ENCODE results near the gene PALS1.

The PALS1 gene

DNA sequence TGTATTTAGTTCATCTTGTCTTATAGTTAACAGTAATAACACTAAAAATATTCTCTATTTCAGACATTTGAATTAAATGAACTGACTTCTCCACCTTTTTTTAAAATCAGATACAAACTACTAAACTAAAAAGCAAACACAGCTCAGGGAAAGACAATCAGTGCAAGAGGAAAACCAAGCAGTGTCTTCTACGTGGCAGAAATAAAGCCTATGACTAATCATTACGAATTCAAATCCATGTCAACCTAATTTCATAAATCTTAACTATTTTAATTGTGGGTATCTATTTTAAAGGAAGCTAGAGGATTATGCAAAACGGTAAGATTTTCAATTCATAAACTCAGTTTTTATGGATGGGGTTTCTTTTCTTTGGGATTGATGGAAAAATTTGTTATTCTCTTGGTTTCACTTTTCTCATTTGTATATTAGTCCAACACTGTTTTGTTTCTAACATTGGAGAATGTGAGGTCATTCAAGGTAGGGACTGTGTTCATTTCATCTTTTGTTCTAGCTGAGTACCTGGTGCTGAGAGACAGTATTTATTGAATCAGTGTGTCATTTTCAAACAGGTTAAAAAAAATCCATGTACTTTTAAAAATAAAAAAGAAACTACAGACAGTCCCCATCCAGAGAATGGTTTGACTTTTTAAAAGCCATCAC is 12.8 kb upstream of the PALS1 start:
- H3K9ac ChIP-seq (ENCODE audit: low read length) = no peak overlapping the region
- no peak overlapping the region for H3K4ac ChIP-seq (ENCODE audit: low read depth, low read length)
- no peak overlapping the region for H3K4me2 ChIP-seq (ENCODE audit: low read length)
- H4K8ac ChIP-seq (ENCODE audit: low read depth, low read length) = no peak overlapping the region
- no peak overlapping the region for H2BK5ac ChIP-seq (ENCODE audit: low read length)
- H3K27ac ChIP-seq (ENCODE audit: low read depth, low read length) = no peak overlapping the region
- no peaks in the 10 kb centered on the region for H3K36me3 ChIP-seq (ENCODE audit: control insufficient read depth, insufficient read depth, low read length)
- no peak overlapping the region for H3K56ac ChIP-seq (ENCODE audit: low read length)
- H2BK120ac ChIP-seq (ENCODE audit: low read depth, low read length) = no peak overlapping the region
- no CpG with 5 or more reads among the region's 3 CpGs for WGBS (ENCODE audit: extremely low coverage, insufficient coverage, low lambda C conversion rate)
- H3K79me1 ChIP-seq (ENCODE audit: low read length) = no peaks in the 10 kb centered on the region
- H3K79me2 ChIP-seq (ENCODE audit: control insufficient read depth, insufficient read depth, low read length) = no peaks in the 10 kb centered on the region
- no peak overlapping the region for H2BK15ac ChIP-seq (replicated peaks; ENCODE audit: low read depth)
- H4K5ac ChIP-seq (ENCODE audit: low read length) = no peak overlapping the region
- no peak overlapping the region for H3K23ac ChIP-seq (ENCODE audit: low read length)
- H3K4me3 ChIP-seq (ENCODE audit: low read length) = no peak overlapping the region
- no peak for DNase-seq
- H3K27me3 ChIP-seq (ENCODE audit: insufficient read depth, low read length, poor library complexity) = no peaks in the 10 kb centered on the region
- H3K18ac ChIP-seq (ENCODE audit: low read length) = no peak overlapping the region
- no peaks in the 10 kb centered on the region for H3K4me1 ChIP-seq (ENCODE audit: control insufficient read depth, low read depth, low read length)
- no peak overlapping the region for H2AK5ac ChIP-seq (ENCODE audit: low read length)

- Histone ChIP-seq H4K5ac (ENCODE audit: low read length) (no peak overlapping the region), H3K18ac (ENCODE audit: low read length) (no peak overlapping the region), H3K79me1 (ENCODE audit: low read length) (no peaks in the 10 kb centered on the region), H3K4ac (ENCODE audit: low read depth, low read length) (no peak overlapping the region), H4K8ac (ENCODE audit: low read depth, low read length) (no peak overlapping the region), H3K23ac (ENCODE audit: low read length) (no peak overlapping the region), H3K4me1 (ENCODE audit: control insufficient read depth, low read depth, low read length) (no peaks in the 10 kb centered on the region), H3K79me2 (ENCODE audit: control insufficient read depth, insufficient read depth, low read length) (no peaks in the 10 kb centered on the region), H3K36me3 (ENCODE audit: control insufficient read depth, insufficient read depth, low read length) (no peaks in the 10 kb centered on the region), H2BK5ac (ENCODE audit: low read length) (no peak overlapping the region), H3K27ac (ENCODE audit: low read depth, low read length) (no peak overlapping the region), H3K27me3 (ENCODE audit: insufficient read depth, low read length, poor library complexity) (no peaks in the 10 kb centered on the region), H3K4me3 (ENCODE audit: low read length) (no peak overlapping the region), H2AK5ac (ENCODE audit: low read length) (no peak overlapping the region), H3K56ac (ENCODE audit: low read length) (no peak overlapping the region), H3K9ac (ENCODE audit: low read length) (no peak overlapping the region), H3K4me2 (ENCODE audit: low read length) (no peak overlapping the region), H2BK120ac (ENCODE audit: low read depth, low read length) (no peak overlapping the region), H2BK15ac (replicated peaks; ENCODE audit: low read depth) (no peak overlapping the region)
- no CpG with 5 or more reads among the region's 2 CpGs for WGBS (ENCODE audit: extremely low coverage, insufficient coverage, low lambda C conversion rate)
- DNase-seq = peak; percentile 62
These were observed 9.2 kb upstream of the PALS1 start for GRCh38 chr14:67232066-67232465.

- Histone ChIP-seq H3K4ac (ENCODE audit: low read depth, low read length) (no peak overlapping the region), H3K4me2 (ENCODE audit: low read length) (no peak overlapping the region), H3K18ac (ENCODE audit: low read length) (no peak overlapping the region), H2BK5ac (ENCODE audit: low read length) (no peak overlapping the region), H3K79me1 (ENCODE audit: low read length) (no peaks in the 10 kb centered on the region), H4K5ac (ENCODE audit: low read length) (no peak overlapping the region), H3K27ac (ENCODE audit: low read depth, low read length) (no peak overlapping the region), H3K4me1 (ENCODE audit: control insufficient read depth, low read depth, low read length) (no peaks in the 10 kb centered on the region), H3K79me2 (ENCODE audit: control insufficient read depth, insufficient read depth, low read length) (no peaks in the 10 kb centered on the region), H2BK15ac (replicated peaks; ENCODE audit: low read depth) (no peak overlapping the region), H4K8ac (ENCODE audit: low read depth, low read length) (no peak overlapping the region), H2AK5ac (ENCODE audit: low read length) (no peak overlapping the region), H3K23ac (ENCODE audit: low read length) (no peak overlapping the region), H2BK120ac (ENCODE audit: low read depth, low read length) (no peak overlapping the region), H3K56ac (ENCODE audit: low read length) (no peak overlapping the region), H3K4me3 (ENCODE audit: low read length) (no peak overlapping the region), H3K36me3 (ENCODE audit: control insufficient read depth, insufficient read depth, low read length) (no peaks in the 10 kb centered on the region), H3K27me3 (ENCODE audit: insufficient read depth, low read length, poor library complexity) (no peaks in the 10 kb centered on the region), H3K9ac (ENCODE audit: low read length) (no peak overlapping the region)
- DNase-seq = no peak
- WGBS (ENCODE audit: extremely low coverage, insufficient coverage, low lambda C conversion rate) = no CpG with 5 or more reads among the region's 2 CpGs
These were observed 8.6 kb upstream of the PALS1 start for GRCh38 chr14:67232621-67233020.

DNA sequence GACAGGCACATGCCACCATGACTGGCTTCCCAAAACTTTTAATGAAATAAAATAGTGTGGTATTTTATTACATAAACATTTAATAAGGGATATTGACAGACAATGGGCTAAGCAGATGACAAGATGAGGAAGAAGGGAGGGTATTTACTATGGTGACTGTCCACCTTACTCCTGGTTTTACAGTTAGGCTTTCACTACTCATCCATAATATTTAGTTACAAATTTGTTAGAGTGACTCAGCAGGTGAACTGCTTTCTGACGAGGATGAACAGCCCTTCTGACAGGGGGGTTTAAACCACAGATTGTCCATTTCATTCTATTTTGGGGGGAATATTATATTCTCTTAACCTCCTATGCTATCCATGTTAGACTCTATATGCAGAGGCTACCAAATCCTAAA is 3.6 kb upstream of the PALS1 start:
- Histone ChIP-seq H3K79me1 (ENCODE audit: low read length) (no peaks in the 10 kb centered on the region), H2BK5ac (ENCODE audit: low read length) (no peak overlapping the region), H3K4ac (ENCODE audit: low read depth, low read length) (no peak overlapping the region), H3K4me1 (ENCODE audit: control insufficient read depth, low read depth, low read length) (no peaks in the 10 kb centered on the region), H3K23ac (ENCODE audit: low read length) (no peak overlapping the region), H3K36me3 (ENCODE audit: control insufficient read depth, insufficient read depth, low read length) (no peaks in the 10 kb centered on the region), H4K8ac (ENCODE audit: low read depth, low read length) (no peak overlapping the region), H2BK120ac (ENCODE audit: low read depth, low read length) (no peak overlapping the region), H3K27ac (ENCODE audit: low read depth, low read length) (no peak overlapping the region), H3K56ac (ENCODE audit: low read length) (no peak overlapping the region), H2BK15ac (replicated peaks; ENCODE audit: low read depth) (no peak overlapping the region), H3K27me3 (ENCODE audit: insufficient read depth, low read length, poor library complexity) (no peaks in the 10 kb centered on the region), H3K9ac (ENCODE audit: low read length) (no peak overlapping the region), H3K18ac (ENCODE audit: low read length) (no peak overlapping the region), H2AK5ac (ENCODE audit: low read length) (no peak overlapping the region), H3K4me2 (ENCODE audit: low read length) (no peak overlapping the region), H4K5ac (ENCODE audit: low read length) (no peak overlapping the region), H3K4me3 (ENCODE audit: low read length) (no peak overlapping the region), H3K79me2 (ENCODE audit: control insufficient read depth, insufficient read depth, low read length) (no peaks in the 10 kb centered on the region)
- WGBS (ENCODE audit: extremely low coverage, insufficient coverage, low lambda C conversion rate) = no CpG with 5 or more reads among the region's 1 CpG
- DNase-seq = no peak

GRCh38 chr14:67239582-67239981 is 1.7 kb upstream of the PALS1 start:
- Histone ChIP-seq H4K8ac (ENCODE audit: low read depth, low read length) (no peak overlapping the region), H3K56ac (ENCODE audit: low read length) (no peak overlapping the region), H3K4me1 (ENCODE audit: control insufficient read depth, low read depth, low read length) (no peaks in the 10 kb centered on the region), H3K18ac (ENCODE audit: low read length) (no peak overlapping the region), H3K36me3 (ENCODE audit: control insufficient read depth, insufficient read depth, low read length) (no peaks in the 10 kb centered on the region), H3K27me3 (ENCODE audit: insufficient read depth, low read length, poor library complexity) (no peaks in the 10 kb centered on the region), H2BK120ac (ENCODE audit: low read depth, low read length) (no peak overlapping the region), H2AK5ac (ENCODE audit: low read length) (no peak overlapping the region), H3K27ac (ENCODE audit: low read depth, low read length) (no peak overlapping the region), H4K5ac (ENCODE audit: low read length) (no peak overlapping the region), H3K79me2 (ENCODE audit: control insufficient read depth, insufficient read depth, low read length) (peaks cover 11% of the 10 kb centered on the region), H2BK15ac (replicated peaks; ENCODE audit: low read depth) (no peak overlapping the region), H3K79me1 (ENCODE audit: low read length) (no peaks in the 10 kb centered on the region), H3K4me3 (ENCODE audit: low read length) (no peak overlapping the region), H3K4ac (ENCODE audit: low read depth, low read length) (no peak overlapping the region), H2BK5ac (ENCODE audit: low read length) (no peak overlapping the region), H3K4me2 (ENCODE audit: low read length) (no peak overlapping the region), H3K9ac (ENCODE audit: low read length) (no peak overlapping the region), H3K23ac (ENCODE audit: low read length) (no peak overlapping the region)
- no peak for DNase-seq
- WGBS (ENCODE audit: extremely low coverage, insufficient coverage, low lambda C conversion rate) = no CpG with 5 or more reads among the region's 14 CpGs

All from mesendoderm (in vitro differentiated cells).